Measurements from ENCODE around the gene CENPT.
"Not testable (repeated sequence)": the region's sequence is repeated elsewhere in the genome, so short reads cannot be mapped to it uniquely, and the experiment has no call there.

CENPT gene

GRCh38 chr16:67846320-67847063 is 1.0 kb downstream of the CENPT start, which contains the start of gene NUTF2:
NUTF2 (plus strand) TSS chr16:67846933; CDS start chr16:67865131, 18,198 bp downstream.
- DNase-seq (ENCODE audit: low spot score), result peak; percentile 92

- no peak for DNase-seq (ENCODE audit: low spot score)
Observed at GRCh38 chr16:67846063-67846319, 1.5 kb downstream of the CENPT start.

GRCh38 chr16:67845291-67846062 is 2.0 kb downstream of the CENPT start:
- no peak for DNase-seq (ENCODE audit: low spot score)

DNA sequence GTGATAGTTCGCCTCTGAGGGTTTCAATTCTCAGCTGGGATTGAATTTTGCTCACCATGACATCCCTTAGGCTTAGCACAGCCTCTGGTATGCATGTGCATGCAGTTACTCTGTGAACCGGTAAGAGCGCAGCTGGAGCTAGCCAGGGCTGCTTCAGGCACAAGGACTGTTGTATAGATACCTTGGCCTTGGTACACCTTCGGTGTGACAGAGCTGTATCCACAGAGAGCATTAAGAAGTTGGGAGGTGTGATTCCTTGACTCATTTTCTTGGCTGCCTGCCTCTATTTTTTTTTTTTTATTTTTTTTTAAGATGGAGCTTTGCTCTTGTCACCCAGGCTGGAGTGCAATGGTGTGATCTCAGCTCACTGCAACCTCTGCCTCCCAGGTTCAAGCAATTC is 3.0 kb downstream of the CENPT start:
- DNase-seq (ENCODE audit: low spot score), result no peak

- no peak for DNase-seq (ENCODE audit: low spot score)
Observed at GRCh38 chr16:67843343-67843765, 4.1 kb downstream of the CENPT start.

DNA sequence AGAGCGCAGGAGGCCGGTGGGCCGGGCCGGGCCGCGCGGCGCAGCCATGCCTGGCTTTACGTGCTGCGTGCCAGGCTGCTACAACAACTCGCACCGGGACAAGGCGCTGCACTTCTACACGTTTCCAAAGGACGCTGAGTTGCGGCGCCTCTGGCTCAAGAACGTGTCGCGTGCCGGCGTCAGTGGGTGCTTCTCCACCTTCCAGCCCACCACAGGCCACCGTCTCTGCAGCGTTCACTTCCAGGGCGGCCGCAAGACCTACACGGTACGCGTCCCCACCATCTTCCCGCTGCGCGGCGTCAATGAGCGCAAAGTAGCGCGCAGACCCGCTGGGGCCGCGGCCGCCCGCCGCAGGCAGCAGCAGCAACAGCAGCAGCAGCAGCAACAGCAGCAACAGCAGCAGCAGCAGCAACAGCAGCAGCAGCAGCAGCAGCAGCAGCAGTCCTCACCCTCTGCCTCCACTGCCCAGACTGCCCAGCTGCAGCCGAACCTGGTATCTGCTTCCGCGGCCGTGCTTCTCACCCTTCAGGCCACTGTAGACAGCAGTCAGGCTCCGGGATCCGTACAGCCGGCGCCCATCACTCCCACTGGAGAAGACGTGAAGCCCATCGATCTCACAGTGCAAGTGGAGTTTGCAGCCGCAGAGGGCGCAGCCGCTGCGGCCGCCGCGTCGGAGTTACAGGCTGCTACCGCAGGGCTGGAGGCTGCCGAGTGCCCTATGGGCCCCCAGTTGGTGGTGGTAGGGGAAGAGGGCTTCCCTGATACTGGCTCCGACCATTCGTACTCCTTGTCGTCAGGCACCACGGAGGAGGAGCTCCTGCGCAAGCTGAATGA is 4.8 kb downstream of the CENPT start:
- peak; percentile 32 for DNase-seq (ENCODE audit: low spot score)

- DNase-seq (ENCODE audit: low spot score), result peak; percentile 99
Observed at GRCh38 chr16:67841816-67842508, 5.5 kb downstream of the CENPT start, which contains the start of gene THAP11. THAP11 (plus strand) TSS chr16:67842320; CDS start chr16:67842555, 235 bp downstream.

DNA sequence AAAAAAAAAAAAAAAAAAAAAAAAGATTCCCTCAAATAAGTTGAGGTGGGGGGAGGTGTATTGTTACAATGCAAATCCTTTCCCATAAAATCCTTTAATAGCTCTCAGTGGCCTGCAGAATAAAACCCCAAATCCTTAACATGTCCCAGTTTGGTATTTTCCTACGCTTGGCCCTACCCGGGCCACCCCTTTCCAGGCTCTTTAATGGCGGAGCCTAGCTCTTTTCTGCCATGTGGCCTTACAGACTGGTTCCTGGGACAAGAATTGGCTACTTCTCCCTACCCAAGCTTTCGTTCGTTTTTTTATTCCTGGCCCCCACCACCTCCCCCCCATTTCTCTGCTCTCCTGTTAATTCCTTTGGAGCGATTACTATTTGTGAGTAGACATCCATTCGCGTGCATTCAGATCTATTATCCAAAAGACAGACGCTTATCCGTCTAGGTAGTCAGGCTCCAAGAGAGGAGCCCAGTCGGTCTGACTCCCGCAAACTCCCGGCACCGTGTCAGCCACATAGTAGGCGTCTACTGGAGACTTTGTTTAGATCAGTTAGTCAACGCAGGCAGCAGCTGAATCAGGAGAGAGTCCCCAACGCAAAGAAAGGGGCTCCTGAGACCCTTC is 6.2 kb downstream of the CENPT start:
- no peak for DNase-seq (ENCODE audit: low spot score)

DNA sequence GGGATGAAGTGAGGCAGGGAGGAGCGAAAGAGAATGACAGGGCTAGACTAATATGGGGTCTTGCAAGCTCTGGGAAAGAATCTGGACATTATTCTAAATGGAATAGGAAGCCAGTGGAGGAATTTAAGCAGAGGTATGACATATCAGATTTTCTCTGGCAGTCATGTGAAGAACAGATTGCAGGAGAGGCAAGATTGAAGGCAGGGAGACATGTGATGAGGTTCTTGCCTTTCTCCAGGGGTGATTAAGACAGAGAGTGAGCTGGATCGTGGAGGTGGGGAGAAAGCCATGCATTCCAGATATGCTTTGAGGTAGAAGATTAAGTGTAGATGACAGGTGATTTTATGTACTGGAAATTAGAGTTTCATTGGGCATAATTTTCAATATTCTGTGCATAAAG is 9.7 kb downstream of the CENPT start:
- no peak for DNase-seq (ENCODE audit: low spot score)

DNA sequence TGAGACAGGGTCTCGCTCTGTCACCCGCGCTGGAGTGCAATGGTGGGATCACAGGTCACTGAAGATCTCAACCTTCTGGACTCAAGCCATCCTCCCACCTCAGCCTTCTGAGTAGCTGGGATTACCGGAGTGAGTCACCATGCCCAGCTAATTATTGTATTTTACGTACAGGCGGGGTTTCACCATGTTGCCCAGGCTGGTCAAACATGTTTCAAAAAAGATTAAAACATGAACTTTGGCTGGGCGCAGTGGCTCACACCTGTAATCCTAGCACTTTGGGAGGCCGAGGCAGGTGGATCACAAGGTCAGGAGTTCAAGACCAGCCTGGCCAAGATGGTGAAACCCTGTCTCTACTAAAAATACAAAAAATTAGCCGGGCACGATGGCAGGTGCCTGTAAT is 10.3 kb downstream of the CENPT start:
- not testable (repeated sequence) for DNase-seq (ENCODE audit: low spot score)

DNA sequence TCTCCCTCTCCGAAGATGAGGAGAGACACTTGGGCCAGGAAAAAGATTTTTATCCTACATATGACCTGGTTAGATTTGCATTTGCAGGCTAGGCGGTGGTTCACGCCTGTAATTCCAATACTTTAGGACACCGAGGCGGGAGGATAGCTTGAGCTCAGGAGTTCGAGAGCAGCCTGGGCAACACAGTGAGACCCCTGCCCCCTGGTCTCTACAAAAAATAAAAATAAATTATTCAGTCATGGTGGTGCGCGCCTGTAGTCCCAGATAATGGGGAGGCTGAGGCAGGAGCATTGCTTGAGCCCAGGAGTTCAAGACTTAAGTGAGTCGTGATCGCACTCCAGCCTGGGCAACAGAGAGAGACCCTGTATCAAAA is 13.3 kb downstream of the CENPT start:
- no peak for DNase-seq (ENCODE audit: low spot score)

DNA sequence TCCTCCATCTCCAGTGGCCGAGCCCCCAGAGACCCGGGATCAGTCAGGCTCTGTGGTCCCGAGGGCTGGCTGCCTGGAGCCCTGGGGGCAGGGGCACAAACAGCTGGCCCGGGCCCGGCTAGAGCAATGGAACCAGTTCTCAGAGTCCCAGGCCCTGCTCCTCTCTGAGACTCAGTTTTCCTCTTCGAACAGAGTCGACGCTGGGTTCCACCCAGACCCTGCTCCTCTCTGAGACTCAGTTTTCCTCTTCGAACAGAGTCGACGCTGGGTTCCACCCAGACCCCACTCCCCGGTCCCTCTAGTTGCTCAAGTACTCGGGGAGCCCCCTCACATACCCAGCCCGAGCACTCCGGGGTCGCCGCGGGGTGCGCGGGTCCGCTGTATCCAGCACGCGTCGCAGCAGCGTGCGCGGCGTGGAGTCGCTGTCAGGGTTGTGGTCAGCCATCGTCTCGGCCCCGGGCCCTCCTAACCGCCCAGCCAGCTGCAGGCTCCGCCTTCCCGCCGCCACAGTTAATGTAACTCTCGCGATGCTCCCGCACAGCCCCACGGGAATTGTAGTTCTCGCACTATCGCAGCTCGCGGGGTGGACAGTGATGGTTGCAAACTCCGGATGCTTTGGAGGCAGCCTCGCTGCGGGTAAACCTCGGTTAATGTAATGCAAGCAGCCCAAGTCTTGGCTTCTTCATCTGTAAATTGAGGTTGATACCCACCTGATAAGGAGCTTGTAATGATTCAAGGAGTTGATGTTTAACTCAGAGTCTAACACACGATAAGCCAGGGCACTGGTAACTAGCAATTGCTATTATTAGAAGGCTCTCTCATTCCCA is 13.9 kb downstream of the CENPT start:
- DNase-seq (ENCODE audit: low spot score), result peak; percentile 90

- peak; percentile 46 for DNase-seq (ENCODE audit: low spot score)
Observed at GRCh38 chr16:67833030-67833414, 14.5 kb downstream of the CENPT start.

DNA sequence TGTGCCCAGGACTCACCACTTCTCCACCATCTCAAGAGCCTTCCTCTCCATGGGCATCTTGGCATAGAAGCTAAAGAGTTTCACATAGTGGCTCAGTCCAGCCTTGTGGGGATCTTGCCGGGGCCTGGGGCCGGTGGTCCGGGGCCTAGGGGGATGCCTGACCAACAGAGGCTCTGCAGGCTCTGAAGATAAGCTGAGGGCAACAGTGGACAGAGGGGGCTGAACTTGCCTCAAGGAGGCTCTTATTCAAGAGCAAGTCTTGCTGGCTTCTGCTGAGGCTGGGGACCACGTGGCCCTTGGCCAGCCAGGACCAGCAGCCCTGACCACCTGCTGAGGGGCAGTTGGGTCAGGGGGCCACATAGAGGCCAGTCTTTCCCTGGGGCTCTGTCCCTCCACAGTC is 18.8 kb downstream of the CENPT start:
- DNase-seq (ENCODE audit: low spot score), result no peak

DNA sequence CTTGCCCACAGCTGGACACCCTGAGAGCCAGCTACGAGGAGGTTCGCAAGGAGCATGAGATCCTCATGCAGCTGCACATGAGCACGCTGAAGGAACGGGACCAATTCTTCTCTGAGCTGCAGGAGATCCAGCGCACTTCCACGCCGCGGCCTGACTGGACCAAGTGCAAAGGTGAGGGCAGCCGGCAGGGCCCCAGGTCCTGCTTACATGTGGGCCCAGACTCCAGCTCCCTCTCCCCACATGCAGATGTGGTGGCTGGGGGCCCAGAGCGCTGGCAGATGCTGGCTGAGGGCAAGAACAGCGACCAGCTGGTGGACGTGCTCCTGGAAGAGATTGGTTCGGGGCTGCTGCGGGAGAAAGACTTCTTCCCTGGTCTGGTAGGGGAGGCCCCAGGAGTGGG is 21.6 kb downstream of the CENPT start:
- DNase-seq (ENCODE audit: low spot score), result no peak

- no peak for DNase-seq (ENCODE audit: low spot score)
Observed at GRCh38 chr16:67825119-67825518, 22.4 kb downstream of the CENPT start.

GRCh38 chr16:67822511-67822910 is 25.0 kb downstream of the CENPT start:
- no peak for DNase-seq (ENCODE audit: low spot score)

- DNase-seq (ENCODE audit: low spot score), result no peak
Observed at GRCh38 chr16:67820608-67821259, 26.8 kb downstream of the CENPT start.

- no peak for DNase-seq (ENCODE audit: low spot score)
Observed at GRCh38 chr16:67814567-67814966, 32.9 kb downstream of the CENPT start.

GRCh38 chr16:67811899-67812298 is 35.6 kb downstream of the CENPT start:
- DNase-seq (ENCODE audit: low spot score), result no peak

All from hematopoietic multipotent progenitor cell treated with erythropoietin and hydrocortisone succinate and interleukin-3 and kit ligand, for 17 days (in vitro differentiated cells).